Hematopoietic multipotent progenitor cell treated with erythropoietin and hydrocortisone succinate and interleukin-3 and kit ligand, for 6 days (in vitro differentiated cells): ENCODE data around the gene OR2AE1.

Experiments used
- DNase-seq: peaks from one replicate; pipeline ENCODE4 v3.0.0-alpha.2; 2015

The OR2AE1 gene

DNA sequence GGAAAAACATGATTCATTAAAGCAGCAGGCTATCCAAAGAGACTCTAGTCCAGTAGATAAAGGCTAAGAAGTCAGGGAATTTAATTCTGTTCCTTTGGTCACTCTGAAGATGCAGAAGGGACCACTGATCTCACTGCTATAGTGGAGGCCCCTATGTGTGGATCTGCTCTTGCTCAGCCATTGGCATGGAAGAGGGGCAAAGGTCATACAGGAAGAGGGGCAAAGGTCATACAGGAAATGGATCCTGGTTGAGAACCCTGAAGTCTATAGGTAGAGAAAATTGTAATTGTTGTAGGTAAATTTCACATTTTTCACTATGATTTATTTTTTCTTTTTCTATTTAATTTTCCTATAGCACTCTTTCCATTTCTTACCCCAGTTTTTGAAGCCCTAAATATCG lies 21.6 kb downstream of the OR2AE1 start:
- no peak for DNase-seq

DNA sequence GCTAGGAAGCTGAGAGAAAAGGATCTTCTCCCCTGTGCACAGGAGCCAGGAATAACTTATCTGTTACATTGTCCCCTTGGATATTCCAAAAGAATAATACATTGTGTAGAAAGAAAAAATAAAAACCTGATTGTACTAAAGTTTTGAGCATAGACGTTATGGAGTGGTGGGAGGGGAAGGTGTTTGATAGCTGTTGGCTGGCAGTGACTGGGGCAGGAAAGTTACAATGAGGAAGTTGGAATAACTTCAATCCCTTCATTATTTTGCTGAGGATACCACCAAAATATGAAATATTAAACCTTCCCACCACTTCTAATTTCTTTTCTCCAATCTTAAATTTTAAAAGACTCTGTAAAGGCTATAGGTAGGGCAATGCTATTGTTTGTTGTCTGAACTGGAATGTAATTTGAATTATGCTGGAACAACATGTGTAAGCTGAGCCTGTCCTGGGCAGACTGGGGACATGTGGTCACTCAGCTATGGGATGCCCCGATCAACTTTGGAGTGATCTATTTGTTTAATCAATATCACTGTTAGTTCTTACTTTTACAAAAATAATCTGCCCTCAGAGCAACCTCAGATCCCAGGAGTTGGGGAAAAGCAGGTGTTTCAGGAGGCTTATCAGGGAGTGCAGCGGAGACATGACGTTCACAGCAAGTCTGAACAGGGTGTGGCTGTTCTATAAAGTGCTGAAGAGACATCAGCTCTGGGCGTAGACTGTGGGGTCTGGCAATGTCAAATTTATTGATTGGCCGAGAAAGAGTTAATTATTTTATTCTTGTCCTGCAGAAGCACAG lies 28.2 kb downstream of the OR2AE1 start:
- DNase-seq: peak; percentile 39

GRCh38 chr7:99844328-99844727 lies 32.5 kb downstream of the OR2AE1 start:
- no peak for DNase-seq

GRCh38 chr7:99843808-99844207 lies 33.0 kb downstream of the OR2AE1 start:
- no peak for DNase-seq

DNA sequence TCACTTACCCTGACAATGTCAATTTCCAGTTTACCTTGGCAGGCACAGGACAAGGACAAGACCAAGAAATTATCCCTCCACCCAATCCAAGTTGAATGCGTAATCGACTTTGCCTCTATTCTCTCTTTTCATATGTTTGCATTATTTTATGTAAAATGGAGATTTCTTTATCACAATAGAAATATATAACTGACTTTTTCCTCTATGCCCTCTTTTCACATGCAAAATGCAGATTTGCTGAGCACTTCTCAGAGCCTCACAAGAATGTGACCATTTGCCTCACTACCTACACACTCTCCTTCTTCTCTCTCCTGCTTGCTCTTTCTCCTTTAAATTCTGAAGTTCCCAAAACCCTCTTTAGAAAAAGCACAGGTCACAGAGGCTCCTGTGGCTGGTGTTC lies 33.9 kb downstream of the OR2AE1 start:
- no peak for DNase-seq

DNA sequence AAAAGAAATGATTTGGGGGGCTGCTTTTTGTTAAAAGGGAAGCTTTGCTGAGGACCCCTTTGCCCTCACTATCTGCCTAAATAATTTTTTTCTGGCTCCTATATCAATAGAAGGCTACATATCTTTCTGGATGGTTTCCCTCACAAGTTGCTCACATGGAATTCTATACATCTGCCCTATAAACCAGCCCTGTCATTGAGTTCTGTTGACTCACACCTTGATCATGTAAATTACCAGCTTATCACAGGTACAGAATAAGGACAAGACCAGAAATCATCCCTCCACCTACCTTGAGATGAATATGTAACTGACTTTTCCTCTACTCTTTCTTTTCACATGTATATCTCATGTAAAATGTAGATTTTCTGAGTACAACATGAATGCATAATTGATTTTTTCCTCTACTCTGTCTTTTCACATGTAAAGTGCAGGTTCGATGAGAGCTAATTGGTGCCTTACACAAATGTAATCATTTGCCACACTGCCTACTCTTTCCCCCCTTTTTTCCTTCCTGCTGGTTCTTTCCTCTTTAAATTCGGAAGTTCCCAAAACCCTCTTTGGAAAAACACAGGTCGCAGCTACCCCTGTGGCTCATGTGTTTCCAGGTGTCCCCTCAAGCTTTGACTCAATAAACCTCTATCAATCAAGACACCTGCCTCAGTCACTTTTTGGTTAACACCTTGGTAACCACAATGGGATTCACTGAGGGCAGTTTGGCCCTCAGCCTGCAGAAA lies 36.5 kb downstream of the OR2AE1 start:
- DNase-seq: no peak

DNA sequence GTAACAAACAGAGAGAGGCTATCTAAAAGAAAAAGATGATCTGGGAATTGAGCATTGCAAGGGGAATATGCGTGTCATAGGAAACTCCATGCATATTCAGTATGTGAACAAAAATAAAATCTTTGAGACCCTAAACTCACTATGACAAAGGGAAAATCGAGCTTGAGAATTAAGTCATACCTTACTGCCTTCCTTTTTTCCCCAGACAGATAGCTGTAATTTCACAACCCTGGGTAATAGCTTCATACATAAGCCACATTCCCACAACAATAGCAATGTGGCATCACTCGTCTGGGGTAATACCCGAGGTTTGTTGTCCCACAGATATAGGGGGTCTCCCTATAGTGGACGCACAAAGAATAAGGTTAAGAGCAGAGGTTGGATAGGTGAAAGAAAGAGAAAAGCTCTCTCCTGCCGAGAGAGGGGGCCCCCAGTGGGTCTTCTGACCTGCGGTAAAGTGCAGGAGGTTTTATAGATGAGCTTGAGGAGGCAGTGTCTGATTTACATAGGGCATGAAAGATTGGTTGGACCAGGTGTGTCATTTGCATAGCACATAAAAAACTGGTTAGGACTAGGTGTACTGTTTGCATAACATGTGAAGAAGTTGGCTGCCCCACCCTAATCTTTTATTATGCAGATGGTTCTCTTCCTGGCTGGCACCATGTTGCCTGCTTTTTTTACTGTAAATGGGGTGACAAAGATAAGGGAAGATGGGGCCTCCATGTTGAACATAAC lies 37.4 kb downstream of the OR2AE1 start:
- peak; percentile 79 for DNase-seq

DNA sequence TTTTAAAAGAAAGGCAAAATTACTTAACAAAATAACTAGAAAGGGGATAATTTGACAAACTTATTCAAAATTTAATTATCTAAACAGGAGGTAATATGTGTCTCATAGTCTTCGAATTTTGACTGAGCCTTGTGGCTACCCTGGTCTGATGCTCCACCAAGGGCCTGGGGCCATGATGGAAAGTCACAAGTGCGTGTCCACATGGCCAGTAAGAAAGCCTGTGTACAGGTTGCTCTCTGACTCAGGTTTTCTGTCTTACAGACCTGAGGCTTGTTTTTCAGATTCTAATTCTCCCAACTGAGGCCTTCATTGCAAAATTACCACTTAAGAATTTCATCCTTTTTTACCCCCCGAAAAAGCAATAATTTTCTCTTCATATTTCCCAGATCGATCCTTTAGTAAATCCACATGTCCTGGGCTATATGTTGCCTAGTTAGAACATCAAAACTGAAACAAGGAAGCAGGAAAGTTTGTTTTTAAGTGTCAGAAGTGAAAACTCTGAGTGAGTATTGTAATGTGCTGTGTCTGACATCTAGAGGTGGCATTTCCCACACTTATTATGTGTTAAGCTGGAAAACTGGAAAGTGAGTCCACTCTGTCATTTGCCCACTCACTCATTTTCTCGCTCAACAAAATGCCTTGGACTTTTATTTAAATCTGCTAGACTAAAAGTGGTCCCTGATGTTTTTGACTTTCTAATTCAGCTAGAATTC lies 39.0 kb downstream of the OR2AE1 start:
- peak; percentile 61 for DNase-seq

GRCh38 chr7:99835189-99835588 lies 41.6 kb downstream of the OR2AE1 start:
- peak; percentile 92 for DNase-seq

GRCh38 chr7:99834382-99834781 lies 42.5 kb downstream of the OR2AE1 start:
- no peak for DNase-seq

DNA sequence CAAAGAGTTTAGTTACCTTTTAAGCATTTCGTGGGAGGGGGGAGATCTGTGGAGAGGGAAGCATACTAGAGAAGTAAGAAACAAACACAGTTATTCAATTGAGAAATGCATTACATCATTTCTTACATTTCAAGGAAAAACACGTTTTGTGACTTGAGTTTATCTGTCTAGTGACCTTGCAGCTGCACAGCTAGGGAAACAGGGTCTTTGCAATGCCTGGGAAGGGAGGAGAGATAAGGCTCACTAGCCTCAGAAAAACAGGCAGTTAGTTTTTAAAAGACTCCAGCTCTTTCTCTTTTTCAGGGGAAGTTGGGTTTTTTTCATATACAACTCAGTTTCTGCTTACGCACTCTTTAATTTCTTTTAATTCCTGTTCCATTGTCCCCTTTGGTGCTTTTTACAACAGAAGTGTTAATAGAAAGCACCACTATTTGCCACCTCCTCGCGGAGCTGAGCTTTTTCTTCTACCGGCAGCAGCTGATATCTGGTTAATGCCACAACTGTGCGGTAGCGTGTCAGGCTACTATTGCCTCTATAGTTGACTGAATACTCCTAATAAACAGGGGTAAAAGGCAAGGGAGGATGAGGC lies 43.5 kb downstream of the OR2AE1 start:
- DNase-seq: peak; percentile 94

DNA sequence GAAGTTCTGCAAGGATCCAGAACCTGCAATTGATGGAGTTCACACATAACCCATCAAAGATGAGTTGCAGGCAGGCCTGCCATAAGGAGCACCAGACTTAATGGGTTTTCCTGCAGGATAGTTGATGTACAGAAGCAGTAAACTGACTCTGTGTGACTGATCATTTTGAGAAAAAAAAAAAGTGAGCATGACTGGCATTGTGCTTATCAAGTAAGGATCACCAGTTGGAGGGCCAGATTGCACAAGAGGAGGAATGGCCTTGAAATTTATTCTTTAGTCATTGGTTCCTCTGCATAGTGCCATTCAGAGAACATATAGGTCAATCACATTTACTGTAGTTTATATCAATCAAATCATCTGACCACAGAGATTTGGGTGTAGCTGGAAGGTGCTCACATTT lies 45.2 kb downstream of the OR2AE1 start:
- peak; percentile 74 for DNase-seq

- no peak for DNase-seq
These were observed 47.2 kb downstream of the OR2AE1 start for GRCh38 chr7:99829524-99830160.

DNA sequence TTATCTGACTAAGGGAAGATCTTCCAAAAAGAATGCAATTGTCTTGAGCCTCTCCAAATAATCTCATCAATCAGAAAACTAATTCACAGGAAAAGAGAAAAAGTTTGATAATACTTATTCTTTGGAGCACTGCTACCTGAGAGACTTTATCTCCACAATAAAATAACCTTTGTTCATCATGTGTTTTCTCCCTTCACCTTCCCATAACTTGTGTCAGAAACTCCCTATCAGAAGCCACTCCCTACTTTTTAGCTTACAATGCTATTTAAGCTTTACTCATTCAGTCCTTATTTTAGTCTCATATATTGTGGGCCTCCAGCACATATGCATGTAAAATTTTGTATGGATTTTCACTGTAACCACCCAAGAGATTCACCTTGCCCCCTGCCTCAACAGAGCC lies 48.0 kb downstream of the OR2AE1 start:
- DNase-seq: no peak

DNA sequence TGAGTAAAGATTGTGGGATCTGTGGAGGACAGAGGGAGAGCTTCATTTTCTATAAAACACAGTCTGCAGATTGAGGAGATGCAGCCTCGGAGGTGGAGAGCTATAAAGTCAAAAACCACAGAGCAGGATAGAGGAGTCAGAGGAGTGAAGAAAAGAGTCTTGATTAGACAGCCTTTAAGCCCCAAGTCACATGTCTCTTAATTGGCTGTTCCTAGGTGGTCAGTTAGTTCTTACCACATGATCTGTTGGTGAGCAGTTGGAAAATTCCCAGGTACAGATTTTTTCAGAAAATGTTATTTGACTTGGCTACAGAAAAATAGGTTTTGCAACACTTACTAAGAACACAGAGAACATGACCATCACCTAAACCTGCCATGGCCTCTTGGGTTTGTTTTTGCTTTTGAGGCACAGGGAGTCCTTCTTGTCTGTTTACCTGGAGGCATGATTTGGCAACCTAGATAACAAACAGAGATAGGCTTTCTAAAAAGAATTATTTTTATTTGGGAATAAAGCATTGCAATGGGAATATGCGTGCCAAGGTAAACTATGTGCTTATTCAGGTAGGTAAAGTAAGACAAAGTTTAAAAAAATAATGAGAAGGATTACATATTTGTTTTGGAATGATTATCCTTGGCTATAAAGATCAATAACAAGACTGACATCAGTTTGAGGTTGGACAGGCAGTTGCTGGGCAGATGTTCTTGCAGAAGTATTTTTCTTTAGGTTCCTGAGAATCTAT lies 49.6 kb downstream of the OR2AE1 start:
- no peak for DNase-seq
